Sigmoid colon (tissue), 7 donors: ENCODE data around the gene SAPCD2. TPM values are rescaled to one million over a fixed set of nuclear protein-coding genes. Genes with fewer than 3 reads are reported as not detected.

Experiments
- DNase-seq: peaks from one replicate; pipeline ENCODE4 v3.0.0-alpha.2; 2019
- H3K27ac ChIP-seq, 4 donors: fragments of 200-600 bp; sonication (generic); one replicate each; pipeline ENCODE4 v1.5.1; 2016 to 2019; ENCODE audit warnings: mild to moderate bottlenecking in 1 of 4
- H3K27me3 ChIP-seq, 3 donors: fragments of 200-600 bp; sonication (generic); one replicate each; pipeline ENCODE4 v1.5.1; 2019; ENCODE audit warnings: mild to moderate bottlenecking in 1 of 3
- H3K36me3 ChIP-seq, 4 donors: fragments of 200-600 bp; sonication (generic); one replicate each; pipeline ENCODE4 v1.5.1; 2016 to 2019
- H3K4me1 ChIP-seq, 4 donors: fragments of 200-600 bp; sonication (generic); one replicate each; pipeline ENCODE4 v1.5.1; 2017 to 2019
- H3K4me3 ChIP-seq, 4 donors: fragments of 200-600 bp; sonication (generic); one replicate each; pipeline ENCODE4 v1.5.1; 2017 to 2019; ENCODE audit warnings: mild to moderate bottlenecking in 2 of 4, moderate library complexity in 1 of 4
- H3K9me3 ChIP-seq, 4 donors: fragments of 200-600 bp in 3 of 4; sonication (generic) in 3 of 4; one replicate each; pipeline versions ENCODE4 v1.5.1 to v1.6.1; 2013 to 2019
- CTCF ChIP-seq, 4 experiments: fragments of 450-650 bp in 3 of 4; fragments of 200-600 bp in 1 of 4; IDR thresholded peaks; one replicate each; pipeline ENCODE4 v1.5.1; 2016 to 2019; ENCODE audit warnings: antibody characterized with exemption in 4 of 4, mild to moderate bottlenecking in 3 of 4, moderate library complexity in 2 of 4
- EP300 ChIP-seq, 4 donors: sonication (generic); formaldehyde crosslinking; IDR thresholded peaks; one replicate each; pipeline ENCODE4 v1.6.1; 2017; ENCODE audit warnings: antibody characterized with exemption in 4 of 4
- POLR2A ChIP-seq, 2 donors: fragments of 450-650 bp; IDR thresholded peaks; one replicate each; pipeline ENCODE4 v1.6.1; 2016; ENCODE audit warnings: antibody characterized with exemption in 2 of 2, mild to moderate bottlenecking in 2 of 2, moderate library complexity in 2 of 2
- POLR2AphosphoS5 ChIP-seq, 4 donors: sonication (generic); formaldehyde crosslinking; IDR thresholded peaks; one replicate each; pipeline ENCODE4 v1.6.1; 2017; ENCODE audit warnings: antibody characterized with exemption in 4 of 4
- WGBS, 2 donors: extraction: QIAGEN DNeasy Blood & Tissue Kit; methylation state at CpG; one replicate each; pipeline ENCODE4 v1.1.7; 2013; 5-methylcytosine and 5-hydroxymethylcytosine counted together
- intact Hi-C: fragments of 100-400 bp; cut with DNase I; formaldehyde crosslinking; loops from one replicate; pipeline ENCODE4 v1.15.1; 2023
- polyA plus RNA-seq, 3 donors: library from polyadenylated mRNA; stranded (reverse); fragments of 200-250 nt; gene quantifications; one replicate each; pipeline ENCODE4 v1.2.3, GENCODE V29; 2013
- total RNA-seq, 4 donors: library from RNA; depleted of rRNA; stranded (reverse); fragments of >200 nt; gene quantifications; one replicate each; pipeline ENCODE4 v1.1.0, GENCODE V29; 2016
- donor health status: healthy with polysubstance abuse.
- donor health status: Bipolar disorder and iron deficiency.
- donor health status: healthy.

Gene SAPCD2
- total and polyA plus RNA-seq, 7 donors = 0.81 to 16.4 (median 3.7) TPM; not detected in 3

- Histone ChIP-seq H3K9me3 (no peaks in the 10 kb centered on the region), H3K27ac (no peak overlapping the region), H3K27me3 (peaks cover 0 to 3% (median 0%) of the 10 kb centered on the region in 3 donors), H3K4me3 (no peak overlapping the region), H3K36me3 (peaks cover 0 to 26% (median 16%) of the 10 kb centered on the region in 4 donors), H3K4me1 (peaks cover 0 to 23% (median 19%) of the 10 kb centered on the region in 4 donors)
- 90 to 92% methylated on average over 32 of the region's 32 CpGs for WGBS, 2 donors
- no peak for TF ChIP-seq EP300 (IDR thresholded peaks at IDR 0.05)
- no peak for TF ChIP-seq POLR2AphosphoS5 (IDR thresholded peaks at IDR 0.05)
- no peak for TF ChIP-seq POLR2A (IDR thresholded peaks at IDR 0.05)
- no peak for TF ChIP-seq CTCF (IDR thresholded peaks at IDR 0.05)
- DNase-seq = no peak
- intact Hi-C loops = loop anchor here (10.0 kb wide), 1 partner anchor 195 kb away; the partner anchor contains the start of genes AJM1 and PHPT1
These were observed 30.6 kb downstream of the SAPCD2 start for GRCh38 chr9:137039611-137040366.

GRCh38 chr9:137038916-137039315 is 31.4 kb downstream of the SAPCD2 start:
- intact Hi-C loops = loop anchor here (10.0 kb wide), 1 partner anchor 194 kb away; the partner anchor contains the start of genes AJM1 and PHPT1

GRCh38 chr9:137037483-137037882 is 32.9 kb downstream of the SAPCD2 start:
- 84 to 90% methylated on average over 10 of the region's 10 CpGs for WGBS, 2 donors
- no peak for DNase-seq
- intact Hi-C loops = loop anchor here (10.0 kb wide), 1 partner anchor 193 kb away; the partner anchor contains the start of genes AJM1 and PHPT1
- Histone ChIP-seq H3K27me3 (peaks cover 0 to 9% (median 0%) of the 10 kb centered on the region in 3 donors), H3K4me1 (peaks cover 0 to 10% (median 9%) of the 10 kb centered on the region in 4 donors), H3K27ac (no peak overlapping the region), H3K9me3 (no peaks in the 10 kb centered on the region), H3K36me3 (peaks cover 0 to 26% (median 16%) of the 10 kb centered on the region in 4 donors), H3K4me3 (no peak overlapping the region)
- no peak for TF ChIP-seq POLR2A (IDR thresholded peaks at IDR 0.05)
- no peak for TF ChIP-seq EP300 (IDR thresholded peaks at IDR 0.05)
- TF ChIP-seq POLR2AphosphoS5 (IDR thresholded peaks at IDR 0.05) = no peak
- no peak for TF ChIP-seq CTCF (IDR thresholded peaks at IDR 0.05)

More at GRCh38 chr9:137038916-137039315, 31.4 kb downstream of the SAPCD2 start:
- Histone ChIP-seq H3K27ac (no peak overlapping the region), H3K4me3 (no peak overlapping the region), H3K9me3 (no peaks in the 10 kb centered on the region), H3K27me3 (peaks cover 0 to 9% (median 0%) of the 10 kb centered on the region in 3 donors), H3K4me1 (peaks cover 0 to 14% (median 12%) of the 10 kb centered on the region in 4 donors), H3K36me3 (peaks cover 0 to 26% (median 16%) of the 10 kb centered on the region in 4 donors)
- TF ChIP-seq POLR2AphosphoS5 (IDR thresholded peaks at IDR 0.05) = no peak
- TF ChIP-seq EP300 (IDR thresholded peaks at IDR 0.05) = no peak
- no peak for TF ChIP-seq POLR2A (IDR thresholded peaks at IDR 0.05)
- no peak for TF ChIP-seq CTCF (IDR thresholded peaks at IDR 0.05)
- 89 to 91% methylated on average over 9 of the region's 9 CpGs for WGBS, 2 donors
- DNase-seq = no peak

- Histone ChIP-seq H3K36me3 (peaks cover 0 to 26% (median 16%) of the 10 kb centered on the region in 4 donors), H3K27ac (no peak overlapping the region), H3K4me3 (no peak overlapping the region), H3K9me3 (no peaks in the 10 kb centered on the region), H3K27me3 (peaks cover 0 to 9% (median 0%) of the 10 kb centered on the region in 3 donors), H3K4me1 (peaks cover 0 to 10% (median 9%) of the 10 kb centered on the region in 4 donors)
- intact Hi-C loops = loop anchor here (10.0 kb wide), 1 partner anchor 192 kb away; the partner anchor contains the start of genes AJM1 and PHPT1
- no peak for DNase-seq
- TF ChIP-seq POLR2AphosphoS5 (IDR thresholded peaks at IDR 0.05) = no peak
- TF ChIP-seq EP300 (IDR thresholded peaks at IDR 0.05) = no peak
- TF ChIP-seq POLR2A (IDR thresholded peaks at IDR 0.05) = no peak
- no peak for TF ChIP-seq CTCF (IDR thresholded peaks at IDR 0.05)
- WGBS, 2 donors = 48 to 76% methylated on average over 13 of the region's 13 CpGs
These were observed 33.3 kb downstream of the SAPCD2 start for GRCh38 chr9:137037035-137037434.
